Gastrocnemius medialis (tissue), 4 donors: ENCODE results near the gene ARHGAP23.
"Not testable (repeated sequence)": the region's sequence is repeated elsewhere in the genome, so short reads cannot be mapped to it uniquely, and the experiment has no call there.

Experiments used
- CTCF ChIP-seq, 5 experiments: fragments of 450-650 bp in 3 of 5; fragments of 200-600 bp in 2 of 5; sonication (generic) in 2 of 5; IDR thresholded peaks in 4 of 5; conservative IDR thresholded peaks in 1 of 5; 1 replicate in 4 of 5; 2 replicates in 1 of 5; pipeline ENCODE4 v1.5.1; 2016 to 2019; ENCODE audit warnings: antibody characterized with exemption in 5 of 5, mild to moderate bottlenecking in 3 of 5, moderate library complexity in 3 of 5
- POLR2A ChIP-seq, 2 donors: fragments of 450-650 bp; IDR thresholded peaks; one replicate each; pipeline ENCODE4 v1.6.1; 2017; ENCODE audit warnings: antibody characterized with exemption in 2 of 2, mild to moderate bottlenecking in 2 of 2, moderate library complexity in 2 of 2

GRCh38 chr17:38471253-38471652, 43.0 kb downstream of the ARHGAP23 start:
- TF ChIP-seq CTCF (IDR thresholded peaks at IDR 0.05 in 4 of 5, conservative IDR thresholded peaks at IDR 0.05 in 1 of 5); POLR2A (IDR thresholded peaks at IDR 0.05): not testable (repeated sequence)
